Aorta (tissue), 5 donors: ENCODE data around the gene RAB4A. TPM values are rescaled to one million over a fixed set of nuclear protein-coding genes. Genes with fewer than 3 reads are reported as not detected.

Source experiments
- ATAC-seq: fragments of 200-7000 bp; cut with Tn5 transposase; one replicate; pipeline ENCODE4 v1.9.1; 2022; ENCODE audit warnings: moderate library complexity; ENCODE audit not compliant: low FRiP score
- DNase-seq, 2 donors: peaks; one replicate each; pipeline ENCODE4 v3.0.0-alpha.2; 2020
- H3K27ac ChIP-seq, 2 donors: one replicate each; pipeline ENCODE4 v1.5.1; 2013; ENCODE audit warnings: low read length in 2 of 2, mild to moderate bottlenecking in 2 of 2, moderate library complexity in 2 of 2, control low read depth in 1 of 2, inconsistent platforms in 1 of 2, low read depth in 1 of 2
- H3K27me3 ChIP-seq, 2 donors: one replicate each; pipeline ENCODE4 v1.6.1; 2013; ENCODE audit warnings: control low read depth in 1 of 2, low read length in 1 of 2, mild to moderate bottlenecking in 1 of 2, moderate library complexity in 1 of 2; ENCODE audit not compliant: insufficient read depth in 2 of 2, control insufficient read depth in 1 of 2
- H3K36me3 ChIP-seq, 2 donors: one replicate each; pipeline ENCODE4 v1.6.1; 2013; ENCODE audit warnings: control low read depth in 1 of 2, low read length in 1 of 2, mild to moderate bottlenecking in 1 of 2; ENCODE audit not compliant: insufficient read depth in 2 of 2, control insufficient read depth in 1 of 2
- H3K4me1 ChIP-seq, 2 donors: one replicate each; pipeline ENCODE4 v1.6.1; 2013; ENCODE audit warnings: low read length in 2 of 2, control low read depth in 1 of 2, mild to moderate bottlenecking in 1 of 2, moderate library complexity in 1 of 2; ENCODE audit not compliant: insufficient read depth in 2 of 2, control insufficient read depth in 1 of 2
- H3K4me3 ChIP-seq, 2 donors: one replicate each; pipeline ENCODE4 v1.5.1; 2013; ENCODE audit warnings: low read length in 2 of 2, control low read depth in 1 of 2, mild to moderate bottlenecking in 1 of 2
- H3K9me3 ChIP-seq: one replicate; pipeline ENCODE4 v1.6.1; 2013; ENCODE audit warnings: mild to moderate bottlenecking, low read length; ENCODE audit not compliant: control insufficient read depth
- WGBS, 2 donors: extraction: QIAGEN DNeasy Blood & Tissue Kit; methylation state at CpG; one replicate each; pipeline ENCODE4 v1.1.7; 2013; 5-methylcytosine and 5-hydroxymethylcytosine counted together
- intact Hi-C, 2 donors: fragments of 100-400 bp; cut with DNase I; formaldehyde crosslinking; loops; one replicate each; pipeline versions ENCODE4 v1.14.2 to v1.15.0; 2022
- polyA plus RNA-seq, 2 donors: library from polyadenylated mRNA; stranded (reverse); fragments of 200-250 nt; gene quantifications; one replicate each; pipeline ENCODE4 v1.2.3, GENCODE V29; 2013
- total RNA-seq, 2 donors: library from RNA; stranded (reverse); fragmentation: NEBNext Ultra II Directional; extraction: Animal tissue kit (Norgen Biotek cat#: 25700); gene quantifications; one replicate each; pipeline ENCODE4 v1.2.1, GENCODE V29; 2021
- donor health status: healthy with polysubstance abuse.
- donor health status: Bipolar disorder and iron deficiency.
- donor health status: DM: no; HTN: no; CAD: no.
- donor health status: DM: no; HTN: no; CAD: no.
- donor health status: DM: yes; HTN: yes; CAD: no.

Gene RAB4A
- total and polyA plus RNA-seq, 4 donors = 38.1 to 60.5 (median 58.6) TPM

DNA sequence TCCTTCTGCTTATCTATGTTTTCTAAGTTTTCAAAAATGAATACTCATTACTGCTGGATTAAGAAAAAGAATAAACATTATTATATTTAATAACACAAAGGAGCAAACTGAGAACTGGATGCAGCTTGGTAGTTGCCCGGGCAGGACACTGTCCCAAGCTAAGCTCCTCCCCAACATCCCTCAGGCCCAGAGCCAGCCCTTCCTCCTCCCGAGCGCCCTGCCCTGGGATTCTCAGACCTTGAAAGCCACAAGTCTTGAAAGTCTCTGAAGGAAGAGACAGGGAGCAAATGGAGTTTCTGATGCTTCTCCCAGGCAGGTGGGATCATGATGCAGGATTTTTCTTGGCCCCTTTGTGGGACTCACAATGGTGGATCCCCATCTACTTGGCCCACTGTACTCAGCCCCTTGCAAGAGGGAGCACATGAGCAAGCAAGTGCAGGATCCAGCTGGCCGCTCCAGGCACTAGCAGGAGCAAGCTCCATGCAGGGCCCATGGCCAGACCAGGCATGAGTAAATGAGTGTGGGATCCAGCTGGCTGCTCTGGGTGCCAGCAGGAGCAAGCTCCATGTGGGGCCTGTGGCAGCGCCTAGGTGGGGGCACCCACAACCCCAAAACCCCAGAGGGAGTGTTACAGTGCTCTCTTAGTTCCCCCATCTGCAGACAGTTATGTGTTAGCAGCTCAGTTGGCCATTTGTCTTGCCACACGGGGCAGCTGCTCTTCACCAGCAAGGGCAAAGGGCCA, 32.1 kb upstream of the RAB4A start:
- no peak overlapping the region for H3K27ac ChIP-seq
- intact Hi-C loops = no loop called here

DNA sequence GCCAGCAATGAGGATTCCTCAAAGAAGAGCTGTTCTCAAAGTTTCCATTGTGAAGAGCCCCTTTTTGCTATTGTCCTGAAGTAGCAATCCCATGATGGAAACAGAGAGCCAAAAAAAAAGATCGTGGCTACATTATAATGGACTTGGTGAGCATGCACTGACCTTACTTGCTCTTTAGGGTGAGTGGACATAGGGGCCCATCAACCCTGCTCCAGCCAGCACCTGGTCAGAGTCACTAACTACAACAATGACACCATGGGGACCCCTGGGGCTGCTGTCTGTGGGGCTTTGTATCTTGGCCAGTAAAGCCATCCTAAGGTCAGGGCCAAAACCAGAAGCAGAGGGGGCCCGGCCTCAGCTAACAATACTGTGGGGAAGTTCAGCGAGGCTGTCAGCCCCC, 30.4 kb upstream of the RAB4A start:
- no peaks in the 10 kb centered on the region for H3K36me3 ChIP-seq
- no peaks in the 10 kb centered on the region for H3K4me1 ChIP-seq
- no peak overlapping the region for H3K27ac ChIP-seq
- no peaks in the 10 kb centered on the region for H3K27me3 ChIP-seq
- DNase-seq (no peak), ATAC-seq (no peak)
- no peak overlapping the region for H3K4me3 ChIP-seq
- intact Hi-C loops = no loop called here
- H3K9me3 ChIP-seq = peaks cover 2% of the 10 kb centered on the region
- 91 to 93% methylated on average over 3 of the region's 3 CpGs for WGBS, 2 donors

More for the DNA sequence above, 32.1 kb upstream of the RAB4A start:
- no peak for ATAC-seq
- Histone ChIP-seq H3K4me1 (no peaks in the 10 kb centered on the region), H3K36me3 (no peaks in the 10 kb centered on the region), H3K27me3 (no peaks in the 10 kb centered on the region), H3K4me3 (no peak overlapping the region), H3K9me3 (peaks cover 2% of the 10 kb centered on the region)
- DNase-seq = peak in 1 of 2 donors; percentile 66
- 40 to 50% methylated on average over 6 of the region's 6 CpGs for WGBS, 2 donors

DNA sequence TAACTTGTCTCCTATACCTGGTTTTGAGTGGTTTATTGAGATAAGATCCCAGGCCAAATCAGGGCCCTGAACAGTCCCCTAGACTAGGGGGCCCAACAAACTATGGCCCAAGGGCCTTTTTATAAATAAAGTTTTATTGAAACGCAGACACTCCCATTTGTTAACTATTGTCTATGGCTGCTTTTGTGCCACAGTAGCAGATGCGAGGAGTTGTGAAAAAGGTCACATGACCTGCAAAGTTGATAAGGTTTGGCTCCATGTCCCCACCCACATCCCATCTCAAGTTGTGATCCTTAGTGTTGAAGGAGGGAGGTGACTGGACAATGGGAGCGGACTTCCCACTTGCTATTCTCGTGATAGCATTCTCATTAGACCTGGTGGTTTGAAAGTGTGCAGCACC, 29.5 kb upstream of the RAB4A start:
- Histone ChIP-seq H3K4me1 (no peaks in the 10 kb centered on the region), H3K27me3 (no peaks in the 10 kb centered on the region), H3K36me3 (no peaks in the 10 kb centered on the region), H3K4me3 (no peak overlapping the region), H3K27ac (no peak overlapping the region), H3K9me3 (peaks cover 2% of the 10 kb centered on the region)
- DNase-seq = no peak
- ATAC-seq = no peak
- intact Hi-C loops = no loop called here
- WGBS, 2 donors = 97 to 98% methylated on average over 4 of the region's 4 CpGs

DNA sequence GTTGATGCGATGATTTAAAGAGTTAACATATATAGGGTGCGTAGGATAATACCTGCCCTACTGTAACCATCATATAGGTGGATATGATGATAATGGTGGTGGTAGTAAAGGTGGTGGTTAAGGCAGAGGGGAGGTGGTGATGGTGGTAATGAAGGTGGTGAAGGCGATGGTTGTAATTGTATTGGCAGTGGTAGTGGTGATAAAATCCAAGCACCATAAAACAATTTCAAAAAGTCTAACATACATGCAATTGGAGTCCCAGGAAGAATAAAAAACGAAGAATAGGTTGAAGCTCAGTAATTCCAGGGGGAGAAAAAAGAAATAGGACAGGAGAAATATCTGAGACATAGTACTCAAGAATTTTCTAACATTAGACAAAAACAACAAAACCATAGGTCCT, 27.3 kb upstream of the RAB4A start:
- no peak overlapping the region for H3K4me3 ChIP-seq
- ATAC-seq (no peak), DNase-seq (no peak)
- no peak overlapping the region for H3K27ac ChIP-seq
- H3K9me3 ChIP-seq = peaks cover 2% of the 10 kb centered on the region
- no peaks in the 10 kb centered on the region for H3K4me1 ChIP-seq
- no peaks in the 10 kb centered on the region for H3K36me3 ChIP-seq
- intact Hi-C loops = no loop called here
- WGBS, 2 donors = 92 to 93% methylated on average over 4 of the region's 4 CpGs
- H3K27me3 ChIP-seq = no peaks in the 10 kb centered on the region

DNA sequence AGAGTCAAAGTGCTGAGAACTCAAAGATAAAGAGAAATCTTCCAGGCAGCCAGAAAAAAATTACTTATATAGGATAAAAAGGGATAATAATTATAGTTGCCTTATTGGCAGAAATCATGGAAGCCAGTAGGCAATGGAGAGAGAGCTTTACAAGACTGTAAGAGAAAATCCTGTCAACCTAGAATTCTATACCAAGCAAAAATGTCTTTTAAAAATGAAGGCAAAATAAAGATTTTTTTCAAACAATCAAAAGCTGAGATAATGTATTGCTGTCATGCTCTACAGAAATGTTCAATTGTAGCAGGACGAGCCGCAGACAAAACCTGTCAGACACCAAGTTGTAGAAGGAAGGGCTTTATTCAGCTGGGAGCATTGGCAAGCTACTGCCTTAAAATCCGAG, 26.8 kb upstream of the RAB4A start:
- intact Hi-C loops = no loop called here
- Histone ChIP-seq H3K4me1 (no peaks in the 10 kb centered on the region), H3K9me3 (peaks cover 2% of the 10 kb centered on the region), H3K27ac (no peak overlapping the region), H3K27me3 (no peaks in the 10 kb centered on the region), H3K36me3 (no peaks in the 10 kb centered on the region), H3K4me3 (no peak overlapping the region)
- ATAC-seq (no peak), DNase-seq (no peak)
- 90 to 94% methylated on average over 3 of the region's 3 CpGs for WGBS, 2 donors

DNA sequence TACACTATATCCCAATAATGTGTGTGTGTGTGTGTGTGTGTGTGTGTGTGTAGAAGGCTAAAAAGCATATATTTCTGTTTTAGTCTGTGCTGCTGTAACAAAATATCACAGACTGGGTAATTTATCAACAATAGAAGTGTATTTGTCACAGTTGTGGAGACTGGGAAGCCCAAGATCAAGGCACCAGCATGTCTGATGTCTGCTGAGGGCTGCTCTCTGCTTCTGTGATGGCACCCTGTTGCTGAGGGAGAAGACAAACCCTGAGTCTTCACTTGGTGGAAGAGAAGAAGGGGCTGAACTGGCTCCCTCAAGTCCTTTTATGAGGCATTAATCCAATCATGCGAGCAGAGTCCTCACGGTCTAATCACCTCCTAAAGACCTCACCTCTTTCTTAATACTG, 23.0 kb upstream of the RAB4A start:
- intact Hi-C loops = no loop called here
- ATAC-seq = no peak
- WGBS, 2 donors = 89 to 97% methylated on average over 2 of the region's 2 CpGs
- H3K27ac ChIP-seq = no peak overlapping the region
- peaks cover 2% of the 10 kb centered on the region for H3K9me3 ChIP-seq
- no peak for DNase-seq
- no peaks in the 10 kb centered on the region for H3K36me3 ChIP-seq
- H3K27me3 ChIP-seq = no peaks in the 10 kb centered on the region
- no peak overlapping the region for H3K4me3 ChIP-seq
- no peaks in the 10 kb centered on the region for H3K4me1 ChIP-seq

DNA sequence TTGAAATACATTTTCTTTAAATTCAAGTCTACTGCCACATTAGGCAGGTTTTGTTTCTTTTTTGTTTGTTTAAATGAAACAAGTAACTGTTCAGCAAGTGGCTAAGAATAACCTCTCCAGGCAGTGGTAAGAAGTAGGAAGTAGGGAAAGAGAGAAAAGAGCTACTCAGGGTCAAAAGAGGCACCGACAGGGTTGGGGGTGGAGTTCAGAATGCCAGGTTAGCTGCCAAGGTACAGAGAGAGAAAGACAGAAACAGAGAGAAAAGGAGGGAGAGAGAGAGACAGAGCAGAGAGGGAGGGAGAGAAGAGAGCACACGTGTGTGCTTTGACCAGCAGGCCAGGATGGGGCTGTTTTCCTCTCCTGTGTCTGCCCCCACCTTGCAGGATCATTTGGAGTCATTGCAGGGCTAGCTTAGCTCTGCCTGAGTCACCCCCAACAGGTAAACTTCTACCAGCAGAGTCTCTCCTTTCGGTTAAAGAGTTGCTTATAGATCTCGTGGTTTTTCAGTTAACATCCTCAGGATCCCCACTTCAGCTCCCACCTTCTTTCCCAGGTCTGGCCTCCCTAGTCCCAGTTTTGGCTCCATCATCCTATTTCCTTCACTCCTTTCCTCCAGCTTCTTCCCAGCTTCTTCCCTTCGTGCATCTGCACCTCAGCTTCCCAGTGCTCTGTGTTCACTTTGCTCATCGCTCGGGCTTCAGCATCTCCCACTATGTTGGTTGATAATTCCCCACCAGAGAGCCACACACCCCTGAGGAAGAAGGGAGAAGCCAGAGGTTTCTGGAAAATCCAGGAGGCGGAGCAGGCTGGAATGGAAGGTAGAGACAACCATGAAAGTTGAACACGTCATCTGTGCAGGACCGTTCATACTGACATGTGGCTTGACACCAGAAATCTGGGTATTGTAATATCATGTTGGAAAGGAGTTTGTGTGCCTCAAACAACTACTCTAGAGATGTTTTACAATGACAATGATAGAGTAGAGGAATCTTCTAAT, 21.8 kb upstream of the RAB4A start:
- Histone ChIP-seq H3K4me1 (no peaks in the 10 kb centered on the region), H3K36me3 (no peaks in the 10 kb centered on the region), H3K4me3 (no peak overlapping the region), H3K27me3 (no peaks in the 10 kb centered on the region), H3K9me3 (no peaks in the 10 kb centered on the region), H3K27ac (no peak overlapping the region)
- WGBS, 2 donors = 65 to 70% methylated on average over 10 of the region's 10 CpGs
- ATAC-seq (no peak), DNase-seq (no peak)
- intact Hi-C loops = no loop called here

DNA sequence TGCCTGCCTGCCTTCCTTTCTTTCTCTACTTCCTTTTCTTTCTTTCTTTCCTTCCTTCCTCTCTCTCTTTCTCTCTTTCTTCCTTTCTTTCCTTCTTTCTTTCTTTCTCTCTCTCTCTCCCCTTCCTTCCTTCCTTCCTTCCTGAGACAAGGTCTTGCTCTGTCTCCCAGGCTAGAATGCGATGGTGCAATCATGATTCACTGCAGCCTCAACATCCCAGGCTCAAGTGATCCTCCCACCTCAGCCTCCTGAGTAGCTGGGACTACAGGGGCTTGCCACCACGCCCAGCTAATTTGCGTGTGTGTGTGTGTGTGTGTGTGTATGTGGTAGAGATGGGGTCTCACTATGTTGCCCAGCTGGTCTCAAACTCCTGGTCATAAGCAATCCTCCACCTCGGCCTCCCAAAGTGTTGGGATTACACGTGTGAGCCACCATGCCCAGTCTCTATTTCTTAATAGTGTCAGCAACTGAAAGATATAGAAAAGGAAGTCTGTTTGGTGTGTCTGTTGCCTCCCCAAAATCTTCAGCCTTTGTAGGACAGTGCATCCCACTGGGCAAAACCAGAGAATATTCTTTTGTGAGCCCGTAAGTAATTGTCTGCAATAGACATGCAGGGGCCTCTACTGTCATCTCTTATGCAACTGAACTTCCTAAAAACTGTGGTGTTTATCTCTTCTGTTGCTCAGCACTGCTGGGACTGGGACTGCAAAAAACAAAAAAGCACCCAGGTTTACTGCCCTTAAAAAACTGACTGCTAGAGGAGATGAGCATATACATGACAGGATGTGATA, 20.9 kb upstream of the RAB4A start:
- Histone ChIP-seq H3K9me3 (no peaks in the 10 kb centered on the region), H3K4me1 (no peaks in the 10 kb centered on the region), H3K27me3 (no peaks in the 10 kb centered on the region), H3K27ac (no peak overlapping the region), H3K4me3 (no peak overlapping the region), H3K36me3 (no peaks in the 10 kb centered on the region)
- 89 to 93% methylated on average over 6 of the region's 6 CpGs for WGBS, 2 donors
- intact Hi-C loops = no loop called here
- ATAC-seq = no peak
- no peak for DNase-seq
